B cell (primary cell): ENCODE measurements around the gene TRIM16. TPM values are rescaled to one million over a fixed set of nuclear protein-coding genes. Genes with fewer than 3 reads are reported as not detected.
"Not testable (repeated sequence)": the region's sequence is repeated elsewhere in the genome, so short reads cannot be mapped to it uniquely, and the experiment has no call there.

Experiments
- ATAC-seq: fragments of 200-7000 bp; cut with Tn5 transposase; one replicate; pipeline ENCODE4 v1.10.0; 2021; ENCODE audit warnings: low read depth, mild to moderate bottlenecking, moderate number of reproducible peaks, moderate library complexity
- CTCF ChIA-PET: fragments of 350-600 bp; sonication (Branson Sonifier 250); formaldehyde crosslinking; loops from one replicate; lab custom pipeline; 2021; ENCODE audit warnings: antibody characterized with exemption, inconsistent platforms; lab: Charles Lee
- POLR2A ChIA-PET: fragments of 350-600 bp; sonication (Branson Sonifier 250); formaldehyde crosslinking; loops from one replicate; lab custom pipeline; 2021; ENCODE audit warnings: antibody characterized with exemption; lab: Charles Lee
- DNase-seq: peaks from one replicate; pipeline ENCODE4 v3.0.0; 2013
- H2AFZ ChIP-seq: 2 replicates; pipeline ENCODE4 v1.6.1; 2012; ENCODE audit warnings: mild to moderate bottlenecking, low read depth, low read length; ENCODE audit not compliant: insufficient read depth, poor library complexity, severe bottlenecking
- H3K27ac ChIP-seq, 2 donors: 1 replicate in 1 of 2; 2 replicates in 1 of 2; pipeline ENCODE4 v1.5.1; 2012 to 2013; ENCODE audit warnings: low read length in 2 of 2, mild to moderate bottlenecking in 2 of 2, moderate library complexity in 1 of 2
- H3K27me3 ChIP-seq, 4 experiments: fragments of 200-600 bp in 1 of 4; sonication (generic) in 1 of 4; replicated peaks in 1 of 4; 1 replicate in 2 of 4; 2 replicates in 2 of 4; pipeline versions ENCODE4 v1.6.1 to v1.7.0; 2013 to 2016; ENCODE audit warnings: low read length in 3 of 4, mild to moderate bottlenecking in 2 of 4, mixed read lengths in 1 of 4, moderate library complexity in 1 of 4; ENCODE audit not compliant: insufficient read depth in 4 of 4, control insufficient read depth in 3 of 4; ENCODE audit errors: control extremely low read depth in 1 of 4
- H3K36me3 ChIP-seq, 2 experiments: replicated peaks in 1 of 2; 1 replicate in 1 of 2; 2 replicates in 1 of 2; pipeline versions ENCODE4 v1.6.1 to v1.7.1; 2013; ENCODE audit warnings: low read length in 1 of 2; ENCODE audit not compliant: insufficient read depth in 2 of 2, control insufficient read depth in 1 of 2; ENCODE audit errors: control extremely low read depth in 1 of 2, extremely low read depth in 1 of 2
- H3K4me1 ChIP-seq, 2 donors: fragments of 200-600 bp in 1 of 2; sonication (generic) in 1 of 2; 1 replicate in 1 of 2; 2 replicates in 1 of 2; pipeline versions ENCODE4 v1.5.1 to v1.6.1; 2013 to 2017; ENCODE audit warnings: low read length in 2 of 2; ENCODE audit not compliant: control insufficient read depth in 2 of 2, insufficient read depth in 2 of 2
- H3K4me2 ChIP-seq: replicated peaks from 2 replicates; pipeline ENCODE3; 2012; ENCODE audit warnings: mild to moderate bottlenecking, low read depth, low read length; ENCODE audit not compliant: poor library complexity, severe bottlenecking
- H3K4me3 ChIP-seq, 5 experiments: fragments of 200-600 bp in 1 of 5; sonication (generic) in 1 of 5; 1 replicate in 3 of 5; 2 replicates in 2 of 5; pipeline versions ENCODE4 v1.5.1 to v1.7.0; 2011 to 2016; ENCODE audit warnings: low read length in 4 of 5, mild to moderate bottlenecking in 4 of 5, low read depth in 2 of 5, control low read depth in 1 of 5, moderate library complexity in 1 of 5; ENCODE audit not compliant: insufficient read depth in 1 of 5; ENCODE audit errors: control extremely low read depth in 1 of 5, extremely low read depth in 1 of 5
- H3K79me2 ChIP-seq: fragments of 200-600 bp; sonication (generic); one replicate; pipeline ENCODE4 v1.6.0; 2016; ENCODE audit warnings: low read length; ENCODE audit not compliant: control insufficient read depth, insufficient read depth
- H3K9ac ChIP-seq: fragments of 200-600 bp; sonication (generic); 2 replicates; pipeline ENCODE4 v1.6.1; 2017; ENCODE audit warnings: mild to moderate bottlenecking, low read length, moderate library complexity
- H3K9me3 ChIP-seq, 3 donors: one replicate each; pipeline versions ENCODE4 v1.6.1 to v1.7.1; 2013; ENCODE audit warnings: low read length in 2 of 3; ENCODE audit not compliant: control insufficient read depth in 2 of 3, insufficient read depth in 1 of 3; ENCODE audit errors: control extremely low read depth in 1 of 3
- H4K20me1 ChIP-seq: 2 replicates; pipeline ENCODE4 v1.6.0; 2012; ENCODE audit warnings: mild to moderate bottlenecking, low read length; ENCODE audit not compliant: insufficient read depth, control insufficient read depth, poor library complexity, severe bottlenecking
- H3K27ac Mint-ChIP-seq: one replicate; pipeline ENCODE4 v1.8.0; 2021; ENCODE audit warnings: mixed read lengths
- H3K27me3 Mint-ChIP-seq: one replicate; pipeline ENCODE4 v1.8.0; 2021; ENCODE audit warnings: mixed read lengths
- H3K4me1 Mint-ChIP-seq: one replicate; pipeline ENCODE4 v1.8.0; 2021; ENCODE audit warnings: mixed read lengths
- H3K4me3 Mint-ChIP-seq: one replicate; pipeline ENCODE4 v1.8.0; 2021; ENCODE audit warnings: mixed read lengths
- H3K9me3 Mint-ChIP-seq: one replicate; pipeline ENCODE4 v1.8.0; 2022; ENCODE audit warnings: mixed read lengths; ENCODE audit not compliant: insufficient read depth
- WGBS: methylation state at CpG from one replicate; pipeline ENCODE4 v1.1.5; 2013; ENCODE audit warnings: missing lambda C conversion rate; ENCODE audit not compliant: insufficient coverage; 5-methylcytosine and 5-hydroxymethylcytosine counted together
- intact Hi-C: fragments of 100-400 bp; cut with micrococcal nuclease; formaldehyde crosslinking; loops from one replicate; pipeline ENCODE4 v1.10.0; 2022
- polyA plus RNA-seq: library from polyadenylated mRNA; depleted of rRNA; stranded (reverse); fragments of >200 nt; gene quantifications from 2 replicates; pipeline ENCODE4 v1.2.3, GENCODE V29; 2012
- total RNA-seq, 2 donors: library from RNA; stranded (reverse); fragments of 120-200 nt in 1 of 2; gene quantifications; 1 replicate in 1 of 2; 2 replicates in 1 of 2; pipeline versions ENCODE4 v1.2.3 to v1.2.4, GENCODE V29; 2013 to 2022

TRIM16 gene
- total and polyA plus RNA-seq, 2 donors (not counting 1 experiment from before 2014, with no cell fraction given) = 5.6 to 7.8 TPM

DNA sequence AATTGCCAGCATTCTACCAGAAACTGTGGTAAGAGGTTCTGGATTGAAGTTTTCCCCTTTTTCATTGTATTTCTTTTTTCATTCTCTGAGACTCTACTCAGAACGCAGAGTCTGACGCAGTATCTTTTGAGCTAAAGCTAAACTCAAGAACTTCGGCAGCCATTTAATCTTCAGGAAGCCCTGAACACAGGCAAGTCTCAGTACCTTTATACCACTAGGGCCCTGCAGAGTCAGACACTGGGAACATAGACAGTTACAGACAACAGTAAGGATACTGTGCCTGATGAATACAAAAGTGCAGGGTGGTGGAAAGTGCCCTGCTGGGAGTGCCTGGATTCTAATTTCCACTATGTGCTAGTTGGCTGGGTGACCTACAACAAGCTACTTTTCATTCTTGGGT is 976 bp downstream of the TRIM16 start:
- ATAC-seq, H3K9me3 Mint-ChIP-seq, H2AFZ ChIP-seq, H3K27me3 Mint-ChIP-seq, DNase-seq, CTCF ChIA-PET, H3K27ac Mint-ChIP-seq, H3K27ac ChIP-seq, H3K4me2 ChIP-seq, H3K36me3 ChIP-seq, H3K4me3 ChIP-seq, POLR2A ChIA-PET, H3K79me2 ChIP-seq, H3K9me3 ChIP-seq, H3K9ac ChIP-seq, H4K20me1 ChIP-seq, H3K27me3 ChIP-seq, H3K4me1 ChIP-seq: not testable (repeated sequence)
- peak overlapping the region; percentile 92 for H3K4me3 Mint-ChIP-seq
- intact Hi-C loops = loop anchor here (5.0 kb wide), 1 partner anchor 314 kb away; the partner anchor contains the start of genes TTC19 and ZSWIM7
- WGBS = no CpG with 5 or more reads among the region's 3 CpGs
- H3K4me1 Mint-ChIP-seq = peaks cover 15% of the 10 kb centered on the region

- H3K4me1 ChIP-seq, DNase-seq, H3K27me3 Mint-ChIP-seq, H3K36me3 ChIP-seq, H3K27ac Mint-ChIP-seq, H3K27ac ChIP-seq, H3K4me3 ChIP-seq, CTCF ChIA-PET, intact Hi-C loops, H4K20me1 ChIP-seq, H2AFZ ChIP-seq, H3K27me3 ChIP-seq, H3K4me2 ChIP-seq, H3K9me3 ChIP-seq, H3K4me3 Mint-ChIP-seq, H3K79me2 ChIP-seq, POLR2A ChIA-PET, H3K4me1 Mint-ChIP-seq, ATAC-seq, H3K9me3 Mint-ChIP-seq, H3K9ac ChIP-seq: not testable (repeated sequence)
- 98% methylated on average over 5 of the region's 6 CpGs for WGBS
Measured at GRCh38 chr17:15675991-15676390, 8.1 kb downstream of the TRIM16 start.

GRCh38 chr17:15674640-15675039 is 9.5 kb downstream of the TRIM16 start:
- H3K79me2 ChIP-seq, H3K27ac ChIP-seq, H3K4me3 ChIP-seq, CTCF ChIA-PET, DNase-seq, H3K27me3 ChIP-seq, H3K4me1 Mint-ChIP-seq, H3K4me2 ChIP-seq, H4K20me1 ChIP-seq, H3K4me3 Mint-ChIP-seq, H2AFZ ChIP-seq, H3K27ac Mint-ChIP-seq, H3K9ac ChIP-seq, intact Hi-C loops, H3K9me3 ChIP-seq, POLR2A ChIA-PET, H3K4me1 ChIP-seq, H3K9me3 Mint-ChIP-seq, ATAC-seq, H3K36me3 ChIP-seq, H3K27me3 Mint-ChIP-seq: not testable (repeated sequence)
- no CpG with 5 or more reads among the region's 1 CpG for WGBS

DNA sequence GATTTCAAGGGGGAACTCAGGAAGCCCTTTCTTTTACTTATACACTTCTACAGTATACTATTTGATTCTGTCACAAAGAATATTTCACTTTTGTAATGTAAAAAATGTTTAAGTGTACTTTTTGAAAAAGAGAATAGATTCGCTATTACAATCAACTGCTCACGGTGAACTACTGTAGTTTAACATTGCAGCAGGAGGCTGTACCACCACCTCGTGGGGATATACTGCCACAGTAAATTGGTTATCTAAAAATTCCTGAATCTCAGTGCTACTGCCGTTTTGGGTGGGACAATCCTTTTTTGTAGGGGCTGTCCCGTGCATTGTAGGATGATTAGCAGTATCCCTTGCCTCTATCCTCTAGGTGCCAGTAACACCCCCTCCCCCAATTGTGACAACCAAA is 14.6 kb downstream of the TRIM16 start:
- H2AFZ ChIP-seq, H3K36me3 ChIP-seq, H3K9me3 Mint-ChIP-seq, H3K4me1 Mint-ChIP-seq, intact Hi-C loops, H3K27me3 ChIP-seq, H4K20me1 ChIP-seq, H3K27ac Mint-ChIP-seq, H3K9ac ChIP-seq, H3K27ac ChIP-seq, ATAC-seq, H3K79me2 ChIP-seq, H3K4me3 Mint-ChIP-seq, H3K27me3 Mint-ChIP-seq, DNase-seq, H3K4me1 ChIP-seq, H3K4me3 ChIP-seq, H3K4me2 ChIP-seq, POLR2A ChIA-PET, H3K9me3 ChIP-seq, CTCF ChIA-PET: not testable (repeated sequence)
- 83% methylated on average over 1 of the region's 5 CpGs for WGBS
